ENCODE measurements around the gene CHL1.

The CHL1 gene

GRCh38 chr3:330494-331115 is 134.0 kb downstream of the CHL1 start:
- H3K27me3 ChIP-seq (ENCODE audit: insufficient read depth, low read length) = no peaks in the 10 kb centered on the region
- no peak overlapping the region for H3K27ac ChIP-seq (ENCODE audit: low read depth, low read length)
- WGBS (ENCODE audit: extremely low coverage, insufficient coverage, insufficient read length) = no CpG with 5 or more reads among the region's 1 CpG
- DNase-seq = no peak
- H3K9me3 ChIP-seq (ENCODE audit: insufficient read depth, low read depth, low read length) = no peaks in the 10 kb centered on the region
- H4K8ac ChIP-seq (ENCODE audit: low read depth, low read length) = no peak overlapping the region
- no peaks in the 10 kb centered on the region for H3K36me3 ChIP-seq (ENCODE audit: control insufficient read depth in 1 of 2, insufficient read depth in 2 of 2, low read length in 2 of 2)
- H3K79me2 ChIP-seq (ENCODE audit: control insufficient read depth, insufficient read depth, low read length, poor library complexity) = no peaks in the 10 kb centered on the region
- no peak overlapping the region for H2BK120ac ChIP-seq (ENCODE audit: insufficient read depth, low read length, poor library complexity)
- no peak overlapping the region for H3K4me3 ChIP-seq (ENCODE audit: low read depth, low read length)
- no peak overlapping the region for H4K91ac ChIP-seq (ENCODE audit: low read depth, low read length)
- H2AK5ac ChIP-seq (ENCODE audit: low read length) = no peak overlapping the region
- no peak overlapping the region for H2BK5ac ChIP-seq (ENCODE audit: low read depth, low read length, poor library complexity)
- no peak overlapping the region for H3K4me2 ChIP-seq (ENCODE audit: low read length)
- H3K18ac ChIP-seq (ENCODE audit: low read length) = no peak overlapping the region
- no peak overlapping the region for H2BK12ac ChIP-seq (ENCODE audit: low read length)
- no peaks in the 10 kb centered on the region for H3K79me1 ChIP-seq (ENCODE audit: low read length)
- no peak overlapping the region for H3K14ac ChIP-seq (ENCODE audit: low read length)
- H3K4ac ChIP-seq (ENCODE audit: low read depth, low read length) = no peak overlapping the region
- H3K4me1 ChIP-seq (ENCODE audit: control insufficient read depth in 1 of 2, insufficient read depth in 2 of 2, low read length in 2 of 2) = no peaks in the 10 kb centered on the region
- H3K9ac ChIP-seq (ENCODE audit: low read length) = no peak overlapping the region
- no peak overlapping the region for H2AFZ ChIP-seq (ENCODE audit: insufficient read depth, low read length, poor library complexity)
- H4K12ac ChIP-seq (ENCODE audit: low read depth, low read length) = no peak overlapping the region
- H3K23ac ChIP-seq (ENCODE audit: low read length) = no peak overlapping the region

- no CpG with 5 or more reads among the region's 5 CpGs for WGBS (ENCODE audit: extremely low coverage, insufficient coverage, insufficient read length)
Observed at GRCh38 chr3:331881-332280, 135.3 kb downstream of the CHL1 start.

GRCh38 chr3:332701-333100 is 136.1 kb downstream of the CHL1 start:
- Histone ChIP-seq H3K23ac (ENCODE audit: low read length) (no peak overlapping the region), H3K9me3 (ENCODE audit: insufficient read depth, low read depth, low read length) (no peaks in the 10 kb centered on the region), H3K79me2 (ENCODE audit: control insufficient read depth, insufficient read depth, low read length, poor library complexity) (no peaks in the 10 kb centered on the region), H3K18ac (ENCODE audit: low read length) (no peak overlapping the region), H3K27ac (ENCODE audit: low read depth, low read length) (no peak overlapping the region), H3K4me2 (ENCODE audit: low read length) (no peak overlapping the region), H3K9ac (ENCODE audit: low read length) (no peak overlapping the region), H4K8ac (ENCODE audit: low read depth, low read length) (no peak overlapping the region), H4K12ac (ENCODE audit: low read depth, low read length) (no peak overlapping the region), H3K14ac (ENCODE audit: low read length) (no peak overlapping the region), H3K4ac (ENCODE audit: low read depth, low read length) (no peak overlapping the region), H2AK5ac (ENCODE audit: low read length) (no peak overlapping the region), H2BK12ac (ENCODE audit: low read length) (no peak overlapping the region), H2BK5ac (ENCODE audit: low read depth, low read length, poor library complexity) (no peak overlapping the region), H3K36me3 (ENCODE audit: control insufficient read depth in 1 of 2, insufficient read depth in 2 of 2, low read length in 2 of 2) (no peaks in the 10 kb centered on the region), H2AFZ (ENCODE audit: insufficient read depth, low read length, poor library complexity) (no peak overlapping the region), H3K27me3 (ENCODE audit: insufficient read depth, low read length) (no peaks in the 10 kb centered on the region), H2BK120ac (ENCODE audit: insufficient read depth, low read length, poor library complexity) (no peak overlapping the region), H3K4me1 (ENCODE audit: control insufficient read depth in 1 of 2, insufficient read depth in 2 of 2, low read length in 2 of 2) (no peaks in the 10 kb centered on the region), H4K91ac (ENCODE audit: low read depth, low read length) (no peak overlapping the region), H3K4me3 (ENCODE audit: low read depth, low read length) (no peak overlapping the region), H3K79me1 (ENCODE audit: low read length) (no peaks in the 10 kb centered on the region)
- no CpG with 5 or more reads among the region's 2 CpGs for WGBS (ENCODE audit: extremely low coverage, insufficient coverage, insufficient read length)
- DNase-seq = no peak

More at GRCh38 chr3:331881-332280, 135.3 kb downstream of the CHL1 start:
- Histone ChIP-seq H2BK120ac (ENCODE audit: insufficient read depth, low read length, poor library complexity) (no peak overlapping the region), H3K79me2 (ENCODE audit: control insufficient read depth, insufficient read depth, low read length, poor library complexity) (no peaks in the 10 kb centered on the region), H2BK5ac (ENCODE audit: low read depth, low read length, poor library complexity) (no peak overlapping the region), H3K9ac (ENCODE audit: low read length) (no peak overlapping the region), H3K4me3 (ENCODE audit: low read depth, low read length) (no peak overlapping the region), H4K8ac (ENCODE audit: low read depth, low read length) (no peak overlapping the region), H3K9me3 (ENCODE audit: insufficient read depth, low read depth, low read length) (no peaks in the 10 kb centered on the region), H4K91ac (ENCODE audit: low read depth, low read length) (no peak overlapping the region), H3K14ac (ENCODE audit: low read length) (no peak overlapping the region), H3K18ac (ENCODE audit: low read length) (no peak overlapping the region), H2AFZ (ENCODE audit: insufficient read depth, low read length, poor library complexity) (no peak overlapping the region), H3K4me2 (ENCODE audit: low read length) (no peak overlapping the region), H3K23ac (ENCODE audit: low read length) (no peak overlapping the region), H3K27ac (ENCODE audit: low read depth, low read length) (no peak overlapping the region), H3K4me1 (ENCODE audit: control insufficient read depth in 1 of 2, insufficient read depth in 2 of 2, low read length in 2 of 2) (no peaks in the 10 kb centered on the region), H3K27me3 (ENCODE audit: insufficient read depth, low read length) (no peaks in the 10 kb centered on the region), H3K36me3 (ENCODE audit: control insufficient read depth in 1 of 2, insufficient read depth in 2 of 2, low read length in 2 of 2) (no peaks in the 10 kb centered on the region), H3K79me1 (ENCODE audit: low read length) (no peaks in the 10 kb centered on the region), H3K4ac (ENCODE audit: low read depth, low read length) (no peak overlapping the region), H4K12ac (ENCODE audit: low read depth, low read length) (no peak overlapping the region), H2AK5ac (ENCODE audit: low read length) (no peak overlapping the region), H2BK12ac (ENCODE audit: low read length) (no peak overlapping the region)
- no peak for DNase-seq

- Histone ChIP-seq H3K27ac (ENCODE audit: low read depth, low read length) (no peak overlapping the region), H3K27me3 (ENCODE audit: insufficient read depth, low read length) (no peaks in the 10 kb centered on the region), H3K4ac (ENCODE audit: low read depth, low read length) (no peak overlapping the region), H3K9ac (ENCODE audit: low read length) (no peak overlapping the region), H3K79me1 (ENCODE audit: low read length) (no peaks in the 10 kb centered on the region), H2AFZ (ENCODE audit: insufficient read depth, low read length, poor library complexity) (no peak overlapping the region), H3K79me2 (ENCODE audit: control insufficient read depth, insufficient read depth, low read length, poor library complexity) (no peaks in the 10 kb centered on the region), H3K18ac (ENCODE audit: low read length) (no peak overlapping the region), H4K12ac (ENCODE audit: low read depth, low read length) (no peak overlapping the region), H2BK12ac (ENCODE audit: low read length) (no peak overlapping the region), H3K14ac (ENCODE audit: low read length) (no peak overlapping the region), H3K9me3 (ENCODE audit: insufficient read depth, low read depth, low read length) (no peaks in the 10 kb centered on the region), H3K4me1 (ENCODE audit: control insufficient read depth in 1 of 2, insufficient read depth in 2 of 2, low read length in 2 of 2) (peaks cover 0 to 2% of the 10 kb centered on the region in 2 experiments), H3K23ac (ENCODE audit: low read length) (no peak overlapping the region), H3K4me2 (ENCODE audit: low read length) (no peak overlapping the region), H4K8ac (ENCODE audit: low read depth, low read length) (no peak overlapping the region), H2BK120ac (ENCODE audit: insufficient read depth, low read length, poor library complexity) (no peak overlapping the region), H2BK5ac (ENCODE audit: low read depth, low read length, poor library complexity) (no peak overlapping the region), H3K4me3 (ENCODE audit: low read depth, low read length) (no peak overlapping the region), H4K91ac (ENCODE audit: low read depth, low read length) (no peak overlapping the region), H3K36me3 (ENCODE audit: control insufficient read depth in 1 of 2, insufficient read depth in 2 of 2, low read length in 2 of 2) (no peaks in the 10 kb centered on the region), H2AK5ac (ENCODE audit: low read length) (no peak overlapping the region)
- no peak for DNase-seq
- no CpG with 5 or more reads among the region's 5 CpGs for WGBS (ENCODE audit: extremely low coverage, insufficient coverage, insufficient read length)
Observed at GRCh38 chr3:335240-335639, 138.7 kb downstream of the CHL1 start.

Measured in trophoblast cell (in vitro differentiated cells and primary cell).